Loucy (cell line): ENCODE results near the gene CC2D2A.

Source experiments
- H2AFZ ChIP-seq: fragments of 200-600 bp; sonication (generic); 2 replicates; pipeline ENCODE4 v1.6.0; 2016; ENCODE audit warnings: antibody characterized with exemption, mild to moderate bottlenecking, low read length, moderate library complexity
- H3F3A ChIP-seq: fragments of 200-600 bp; 2 replicates; pipeline ENCODE4 v1.6.0; 2016; ENCODE audit warnings: antibody characterized with exemption, low read depth, mild to moderate bottlenecking
- H3K27me3 ChIP-seq: fragments of 200-600 bp; sonication (generic); 2 replicates; pipeline ENCODE4 v1.6.1; 2014; ENCODE audit warnings: low read length, mild to moderate bottlenecking; ENCODE audit not compliant: insufficient read depth, poor library complexity, severe bottlenecking
- H3K36me3 ChIP-seq: fragments of 200-600 bp; sonication (generic); 2 replicates; pipeline ENCODE4 v1.6.1; 2016; ENCODE audit warnings: low read length; ENCODE audit not compliant: insufficient read depth
- H3K4me1 ChIP-seq: fragments of 200-600 bp; sonication (generic); 2 replicates; pipeline ENCODE4 v1.5.1; 2014; ENCODE audit warnings: low read length, mild to moderate bottlenecking; ENCODE audit not compliant: insufficient read depth, poor library complexity, severe bottlenecking
- H3K4me2 ChIP-seq: fragments of 200-600 bp; sonication (generic); 2 replicates; pipeline ENCODE4 v1.6.0; 2014; ENCODE audit warnings: antibody characterized with exemption, low read length, low read depth, mild to moderate bottlenecking; ENCODE audit not compliant: poor library complexity, severe bottlenecking
- H3K4me3 ChIP-seq: fragments of 200-600 bp; sonication (generic); 2 replicates; pipeline ENCODE4 v1.5.1; 2014; ENCODE audit warnings: low read length, mild to moderate bottlenecking, mixed read lengths; ENCODE audit not compliant: poor library complexity, severe bottlenecking
- H3K79me2 ChIP-seq: fragments of 200-600 bp; sonication (generic); 2 replicates; pipeline ENCODE4 v1.6.1; 2014; ENCODE audit warnings: low read length; ENCODE audit not compliant: insufficient read depth
- H3K9ac ChIP-seq: fragments of 200-600 bp; sonication (generic); 2 replicates; pipeline ENCODE4 v1.6.0; 2014; ENCODE audit warnings: mild to moderate bottlenecking, low read depth, low read length, moderate library complexity; ENCODE audit not compliant: poor library complexity, severe bottlenecking
- H3K9me2 ChIP-seq: fragments of 200-600 bp; sonication (generic); replicated peaks from 2 replicates; pipeline ENCODE4 v1.6.1; 2016; ENCODE audit warnings: low read depth, low read length, mixed read lengths
- H3K9me3 ChIP-seq: fragments of 200-600 bp; sonication (generic); 2 replicates; pipeline ENCODE4 v1.6.1; 2014; ENCODE audit warnings: mild to moderate bottlenecking, antibody characterized with exemption, low read length, low read depth; ENCODE audit not compliant: insufficient read depth
- H4K20me1 ChIP-seq: fragments of 200-600 bp; sonication (generic); 2 replicates; pipeline ENCODE4 v1.6.0; 2014; ENCODE audit warnings: antibody characterized with exemption, low read length, mild to moderate bottlenecking; ENCODE audit not compliant: insufficient read depth, poor library complexity, severe bottlenecking
- EZH2phosphoT487 ChIP-seq: fragments of 200-600 bp; IDR thresholded peaks from 2 replicates; pipeline ENCODE4 v1.6.1; 2018; ENCODE audit warnings: antibody characterized with exemption, mild to moderate bottlenecking, moderate library complexity, borderline replicate concordance
- TF ChIP-seq, protein P1 (sequence below): fragments of 200-600 bp; sonication (generic); conservative IDR thresholded peaks from 2 replicates; pipeline ENCODE4 v1.5.1; 2014; ENCODE audit warnings: mild to moderate bottlenecking, antibody characterized with exemption, low read length

CC2D2A gene

DNA sequence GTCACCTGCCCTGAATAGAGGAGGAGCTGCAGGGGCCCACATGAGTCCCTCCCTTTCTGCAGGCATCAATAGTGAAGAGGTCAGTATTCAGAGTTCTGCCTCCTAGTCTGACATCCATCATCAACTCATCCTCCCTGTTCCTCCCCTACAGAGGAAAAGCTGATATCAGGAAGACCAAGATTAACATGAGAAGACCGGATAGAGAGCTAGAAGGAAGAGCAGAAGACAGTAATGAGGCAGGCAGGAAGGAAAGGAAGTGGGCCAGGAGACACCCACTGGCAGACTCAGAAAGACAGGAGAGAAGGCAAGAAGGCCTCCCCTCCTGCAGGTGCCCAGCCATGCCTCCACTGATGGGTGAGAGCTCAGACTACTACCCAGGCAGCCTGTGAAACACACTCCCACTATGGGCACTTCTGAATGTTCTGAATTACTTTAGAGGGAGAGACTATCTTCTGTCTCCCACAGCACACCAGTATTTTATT is 74.6 kb downstream of the CC2D2A start:
- TF ChIP-seq, protein P1, sequence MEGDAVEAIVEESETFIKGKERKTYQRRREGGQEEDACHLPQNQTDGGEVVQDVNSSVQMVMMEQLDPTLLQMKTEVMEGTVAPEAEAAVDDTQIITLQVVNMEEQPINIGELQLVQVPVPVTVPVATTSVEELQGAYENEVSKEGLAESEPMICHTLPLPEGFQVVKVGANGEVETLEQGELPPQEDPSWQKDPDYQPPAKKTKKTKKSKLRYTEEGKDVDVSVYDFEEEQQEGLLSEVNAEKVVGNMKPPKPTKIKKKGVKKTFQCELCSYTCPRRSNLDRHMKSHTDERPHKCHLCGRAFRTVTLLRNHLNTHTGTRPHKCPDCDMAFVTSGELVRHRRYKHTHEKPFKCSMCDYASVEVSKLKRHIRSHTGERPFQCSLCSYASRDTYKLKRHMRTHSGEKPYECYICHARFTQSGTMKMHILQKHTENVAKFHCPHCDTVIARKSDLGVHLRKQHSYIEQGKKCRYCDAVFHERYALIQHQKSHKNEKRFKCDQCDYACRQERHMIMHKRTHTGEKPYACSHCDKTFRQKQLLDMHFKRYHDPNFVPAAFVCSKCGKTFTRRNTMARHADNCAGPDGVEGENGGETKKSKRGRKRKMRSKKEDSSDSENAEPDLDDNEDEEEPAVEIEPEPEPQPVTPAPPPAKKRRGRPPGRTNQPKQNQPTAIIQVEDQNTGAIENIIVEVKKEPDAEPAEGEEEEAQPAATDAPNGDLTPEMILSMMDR, result no peak
- no peak for TF ChIP-seq EZH2phosphoT487
- Histone ChIP-seq H3F3A (no peaks in the 10 kb centered on the region), H3K36me3 (no peaks in the 10 kb centered on the region), H3K4me3 (no peak overlapping the region), H3K4me2 (no peak overlapping the region), H3K79me2 (no peaks in the 10 kb centered on the region), H3K9me3 (no peaks in the 10 kb centered on the region), H3K9ac (no peak overlapping the region), H3K9me2 (no peaks in the 10 kb centered on the region), H2AFZ (no peak overlapping the region), H3K4me1 (peaks cover 6% of the 10 kb centered on the region), H3K27me3 (no peaks in the 10 kb centered on the region), H4K20me1 (no peaks in the 10 kb centered on the region)

DNA sequence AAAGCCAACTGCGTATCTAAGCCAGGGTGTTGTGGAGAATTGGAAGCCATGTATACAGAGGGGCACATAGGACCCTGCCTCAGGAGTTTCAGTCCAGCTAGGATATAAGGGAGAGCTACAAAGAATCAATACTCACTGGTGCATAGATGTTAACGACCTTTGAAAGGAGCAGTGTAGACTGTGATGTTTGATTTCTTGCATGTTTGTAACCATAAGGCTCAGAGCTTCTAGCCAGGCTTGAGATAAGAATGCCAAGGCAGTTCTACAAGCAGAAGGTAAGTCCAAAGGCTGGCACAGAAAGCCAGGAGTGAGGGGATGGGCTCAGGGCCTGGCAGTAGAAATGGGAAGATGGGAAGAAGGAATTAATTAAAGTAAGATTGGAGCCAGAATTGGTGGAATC is 75.7 kb downstream of the CC2D2A start:
- Histone ChIP-seq H3K9me2 (no peaks in the 10 kb centered on the region), H3K4me2 (no peak overlapping the region), H3K9ac (no peak overlapping the region), H3K4me1 (peaks cover 6% of the 10 kb centered on the region), H3K9me3 (no peaks in the 10 kb centered on the region), H3F3A (no peaks in the 10 kb centered on the region), H3K36me3 (no peaks in the 10 kb centered on the region), H4K20me1 (no peaks in the 10 kb centered on the region), H3K79me2 (no peaks in the 10 kb centered on the region), H2AFZ (no peak overlapping the region), H3K27me3 (no peaks in the 10 kb centered on the region), H3K4me3 (no peak overlapping the region)
- TF ChIP-seq, protein P1, result no peak
- no peak for TF ChIP-seq EZH2phosphoT487

DNA sequence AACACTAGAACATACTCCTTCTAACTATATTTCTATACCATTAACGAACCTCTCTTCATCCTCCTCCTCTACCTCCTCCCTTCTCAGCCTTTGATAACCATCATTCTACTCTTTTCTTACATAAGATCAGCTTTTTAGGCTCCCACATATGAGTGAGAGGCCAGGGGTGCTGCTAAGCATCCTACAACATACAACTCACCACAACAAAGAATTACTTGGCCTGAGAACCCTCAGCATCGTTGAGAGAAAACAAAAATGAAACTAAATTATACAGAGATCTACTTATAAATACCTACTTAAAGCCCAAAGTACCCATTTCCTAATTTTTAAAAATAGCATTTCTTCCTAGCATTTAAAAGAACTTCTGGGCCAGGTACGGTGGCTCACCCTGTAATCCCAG is 77.7 kb downstream of the CC2D2A start:
- Histone ChIP-seq H2AFZ (no peak overlapping the region), H4K20me1 (no peaks in the 10 kb centered on the region), H3K36me3 (no peaks in the 10 kb centered on the region), H3K27me3 (no peaks in the 10 kb centered on the region), H3K9me2 (no peaks in the 10 kb centered on the region), H3K79me2 (no peaks in the 10 kb centered on the region), H3F3A (no peaks in the 10 kb centered on the region), H3K9me3 (no peaks in the 10 kb centered on the region), H3K4me3 (peak overlapping the region; percentile 7), H3K4me2 (peak overlapping the region; percentile 9), H3K9ac (no peak overlapping the region), H3K4me1 (peaks cover 6% of the 10 kb centered on the region)
- TF ChIP-seq, protein P1, result no peak
- no peak for TF ChIP-seq EZH2phosphoT487
